NCI-H1092 (cell line): Measurements from ENCODE around the gene CCDC195.

Source experiments
- DNase-seq: peaks from one replicate; lab custom pipeline; 2025; lab: John Stamatoyannopoulos, UW

CCDC195 gene, protein sequence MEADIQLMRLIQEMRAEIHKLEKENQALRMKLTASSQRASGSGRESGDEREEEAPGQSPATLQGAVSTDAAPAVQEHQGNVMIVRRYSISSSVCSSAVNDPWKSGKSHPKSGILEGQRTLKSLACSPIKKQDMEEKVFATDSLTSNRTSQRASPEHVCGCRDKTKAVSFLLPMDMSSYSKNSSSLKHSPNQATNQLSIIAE

DNA sequence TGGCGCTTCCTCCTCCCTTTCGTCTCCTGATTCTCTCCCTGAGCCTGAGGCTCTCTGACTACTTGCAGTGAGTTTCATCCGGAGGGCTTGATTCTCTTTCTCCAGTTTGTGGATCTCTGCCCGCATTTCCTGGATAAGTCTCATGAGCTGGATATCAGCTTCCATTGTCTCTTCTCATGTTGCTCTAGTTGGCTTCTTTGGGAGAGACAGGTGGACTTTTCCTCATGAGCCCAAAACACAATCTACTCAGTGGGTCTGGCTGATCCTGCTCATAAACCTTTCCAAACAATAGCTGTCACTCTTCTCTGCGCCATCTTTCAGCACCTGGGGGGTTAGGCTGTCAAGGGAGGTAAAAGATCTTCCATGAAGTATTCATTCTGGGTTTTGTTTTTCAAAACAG is at the start of gene CCDC195:
TSS of gene CCDC195 (minus strand) at position 165 of the 400 bp plus-strand sequence. CDS start at position 165, 0 bp downstream.
- no peak for DNase-seq

DNA sequence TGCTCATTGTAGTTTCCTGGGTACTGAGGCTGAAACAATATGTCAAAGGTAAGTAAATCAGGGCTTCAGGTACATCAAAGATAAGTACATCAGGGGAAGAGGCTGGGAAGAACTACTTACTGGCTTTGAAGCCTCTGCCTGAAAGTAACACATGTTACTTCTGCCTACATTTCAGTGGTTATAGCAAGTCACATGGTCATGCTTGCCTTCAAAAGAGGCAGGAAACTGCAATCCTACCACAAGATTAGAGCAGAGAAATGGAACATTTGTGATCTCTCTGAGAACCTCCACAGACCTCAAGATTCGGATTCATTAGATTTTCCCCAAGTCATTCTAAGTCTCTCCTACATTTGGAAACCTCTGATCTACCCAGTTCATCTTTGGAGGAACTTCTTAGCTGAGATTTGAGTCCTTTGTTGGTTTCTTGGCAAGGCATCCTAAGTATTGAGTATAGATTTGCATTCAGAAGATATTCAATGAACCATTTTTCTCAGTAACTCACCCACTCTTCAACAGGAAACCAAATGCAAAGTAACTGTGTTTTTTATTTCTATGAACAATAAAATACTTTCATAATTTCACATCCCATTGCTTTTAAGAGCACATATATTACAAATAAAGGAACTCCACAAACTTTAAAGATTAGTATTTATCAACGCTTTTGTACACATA is 48.5 kb upstream of the CCDC195 start:
- no peak for DNase-seq

DNA sequence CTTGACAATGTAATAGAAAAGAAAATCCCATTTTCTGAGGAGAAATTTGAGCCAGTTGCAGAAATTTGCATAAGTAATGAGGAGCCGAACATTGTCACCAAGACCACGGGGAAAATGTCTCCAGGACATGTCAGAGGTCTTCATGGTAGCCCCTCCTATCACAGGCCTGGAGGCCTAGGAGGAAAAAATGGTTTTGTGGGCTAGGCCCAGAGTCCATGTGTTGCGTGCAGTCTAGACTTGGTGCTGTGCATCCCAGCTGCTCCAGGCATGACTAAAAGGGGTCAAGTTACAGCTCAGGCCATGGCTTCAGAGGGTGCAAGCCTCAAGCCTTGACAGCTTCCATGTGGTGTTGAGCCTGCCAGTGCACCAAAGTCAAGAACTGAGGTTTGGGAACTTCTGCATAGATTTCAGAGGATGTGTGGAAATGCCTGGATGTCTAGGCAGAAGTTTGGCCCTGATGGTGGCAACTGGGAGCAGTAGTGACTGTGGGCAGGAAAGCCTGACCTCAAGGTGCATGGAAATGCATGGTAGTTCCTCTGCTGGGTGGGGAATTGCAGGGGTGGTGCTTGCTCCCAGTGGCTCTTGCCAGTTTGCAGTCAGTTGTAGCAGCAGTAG is 41.9 kb upstream of the CCDC195 start:
- DNase-seq: no peak

DNA sequence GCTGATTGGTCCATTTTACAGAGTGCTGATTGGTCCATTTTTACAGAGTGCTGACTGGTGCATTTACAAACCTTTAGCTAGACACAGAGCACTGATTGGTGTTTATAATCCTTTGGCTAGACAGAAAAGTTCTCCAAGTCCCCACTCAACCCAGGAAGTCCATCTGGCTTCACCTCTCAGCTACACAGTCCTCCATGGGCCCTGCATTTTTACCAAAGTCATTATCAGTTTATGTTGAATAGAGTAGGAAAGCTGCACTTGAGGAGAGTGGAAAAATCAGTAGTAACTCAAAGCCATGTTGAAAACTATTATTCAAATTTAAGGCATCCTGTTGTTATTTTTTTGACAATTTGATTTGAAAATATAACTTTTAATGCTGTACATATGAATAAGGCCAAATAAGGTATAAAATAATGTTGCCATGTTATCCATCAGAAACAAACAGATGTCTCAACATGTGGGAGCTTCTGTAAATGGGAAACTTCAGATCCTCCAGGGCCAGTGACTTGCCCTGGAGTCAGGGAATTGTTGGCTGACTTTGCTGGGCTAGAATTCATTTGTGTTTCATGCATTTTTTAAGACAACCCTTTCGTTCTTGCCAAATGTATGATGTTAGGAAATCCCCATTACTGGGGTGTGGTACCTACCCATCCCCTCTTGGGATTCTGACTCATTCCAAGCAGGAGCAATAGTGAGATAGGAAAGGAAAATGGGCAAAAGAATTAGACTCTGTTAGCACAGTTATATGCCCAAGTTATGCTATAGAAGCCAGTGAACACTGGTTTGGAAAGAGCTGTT is 37.8 kb upstream of the CCDC195 start:
- no peak for DNase-seq

DNA sequence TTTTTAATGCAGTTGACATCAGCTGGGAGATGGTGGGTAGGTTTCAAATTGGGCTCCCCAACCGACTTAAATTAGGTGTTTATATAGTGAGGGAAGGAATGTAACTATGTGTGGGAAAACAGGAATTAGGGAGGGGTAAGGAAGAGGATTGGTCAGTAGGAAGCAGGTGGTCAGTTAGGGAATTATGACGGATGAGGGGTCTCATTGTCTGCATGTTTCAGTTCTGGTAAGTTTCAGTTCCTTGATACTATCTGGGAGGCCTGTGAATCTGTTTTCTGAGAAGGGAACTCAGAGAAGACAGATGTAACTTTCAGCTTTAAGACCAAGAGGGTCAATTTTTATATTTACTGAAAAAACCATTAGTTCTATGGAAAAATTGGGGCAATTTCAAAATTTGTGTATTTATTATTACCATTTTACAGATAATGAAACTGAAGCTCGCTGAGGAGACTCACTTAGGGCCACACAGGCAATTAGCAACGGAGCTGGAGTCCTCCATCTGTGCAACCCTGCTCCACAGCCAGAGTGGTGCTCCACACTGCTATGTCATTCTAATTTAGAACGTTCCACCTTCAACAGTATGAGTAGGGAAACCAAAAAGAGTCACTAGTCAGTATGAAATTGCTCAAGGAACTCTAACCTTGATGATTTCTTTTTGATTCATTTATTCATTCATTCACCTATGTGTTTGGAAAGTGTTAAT is 36.0 kb upstream of the CCDC195 start:
- DNase-seq: no peak

DNA sequence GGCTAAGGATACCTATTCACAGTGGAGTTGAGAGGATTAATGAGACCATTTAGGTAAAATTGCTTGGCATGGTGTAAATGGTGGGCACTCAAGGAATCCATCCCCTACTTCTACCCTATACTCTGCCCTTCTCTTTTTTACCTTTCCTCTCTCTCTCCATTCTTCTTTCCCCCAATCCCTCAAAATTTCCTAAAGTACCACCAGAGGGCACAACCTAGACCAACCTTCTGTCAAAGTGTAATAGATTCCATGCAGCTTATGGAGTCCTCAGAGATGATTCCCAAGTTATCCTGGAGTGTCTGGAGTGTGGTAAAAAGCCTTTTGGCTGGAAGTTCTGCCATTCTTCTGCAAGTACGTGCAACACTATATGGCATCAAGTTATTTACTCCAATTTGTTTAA is 33.0 kb upstream of the CCDC195 start:
- no peak for DNase-seq

DNA sequence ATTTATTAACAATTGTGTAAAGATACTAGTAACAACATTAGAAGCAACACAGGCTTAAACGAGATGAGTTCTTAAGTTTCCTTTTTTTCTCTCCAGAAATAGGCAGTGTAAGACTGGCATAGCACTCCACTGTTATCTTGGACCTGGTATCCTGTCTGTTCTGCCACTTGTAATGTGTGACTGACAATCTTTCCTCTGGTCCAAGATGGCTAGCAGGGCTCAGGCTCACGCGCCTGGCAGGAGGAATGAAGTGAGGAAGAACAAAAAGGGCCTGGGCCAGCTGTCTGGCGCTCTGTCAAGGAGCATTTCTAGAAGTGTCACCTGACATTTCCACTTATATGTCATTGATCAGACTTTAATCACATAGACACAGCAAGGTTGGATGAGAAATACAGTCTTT is 31.6 kb upstream of the CCDC195 start:
- no peak for DNase-seq

DNA sequence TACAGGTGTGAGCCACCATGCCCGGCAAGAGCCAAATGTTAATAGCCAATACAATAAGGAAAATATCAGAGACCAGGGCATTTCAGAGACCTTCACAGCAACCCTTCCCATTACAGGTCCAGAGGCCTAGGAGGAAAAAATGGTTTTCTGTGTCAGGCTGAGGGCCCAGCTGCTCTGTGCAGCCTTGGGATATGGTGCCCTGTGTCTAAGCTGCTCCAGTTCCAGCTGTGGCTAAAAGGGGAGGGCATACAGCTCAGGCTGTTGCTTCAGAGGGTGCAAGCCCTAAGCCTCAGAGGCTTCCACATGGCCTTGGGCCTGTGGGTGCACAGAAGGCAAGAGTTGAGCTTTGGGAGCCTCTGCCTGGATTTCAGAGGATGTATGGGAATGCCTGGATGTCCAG is 20.1 kb upstream of the CCDC195 start:
- DNase-seq: no peak

DNA sequence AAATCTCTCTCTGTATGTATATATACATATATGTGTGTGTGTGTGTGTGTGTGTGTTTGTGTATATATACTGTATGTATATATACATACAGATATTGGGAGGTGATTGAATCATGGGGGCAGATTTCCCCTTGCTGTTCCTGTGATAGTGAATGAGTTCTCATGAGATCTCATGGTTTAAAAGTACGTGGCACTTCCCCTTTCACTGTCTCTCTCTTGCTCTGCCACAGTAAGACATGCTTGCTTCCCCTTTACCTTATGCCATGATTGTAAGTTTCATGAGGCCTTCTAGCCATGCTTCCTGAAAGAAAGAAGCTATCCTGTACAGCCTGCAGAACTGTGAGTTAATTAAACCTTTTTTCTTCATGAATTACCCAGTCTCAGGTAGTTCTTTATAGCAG is 18.8 kb upstream of the CCDC195 start:
- no peak for DNase-seq

DNA sequence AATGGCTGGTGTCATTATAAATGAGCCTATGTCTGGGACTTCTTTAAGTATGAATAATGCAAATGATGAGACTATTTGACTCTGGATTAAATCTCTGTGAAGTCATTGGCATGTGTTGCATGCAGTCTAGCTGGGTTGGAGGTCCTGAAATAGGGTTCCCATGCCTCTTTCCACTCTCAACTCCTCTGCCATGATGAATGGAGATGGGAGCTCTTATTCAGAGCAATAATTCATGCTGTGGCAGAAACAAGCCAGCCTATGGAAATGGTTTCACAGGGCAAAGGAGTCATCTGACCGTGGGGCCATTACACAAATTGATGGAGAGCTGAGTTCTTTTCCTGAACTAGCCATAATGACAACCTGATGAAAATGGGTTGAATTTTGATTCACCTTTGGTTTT is 15.5 kb upstream of the CCDC195 start:
- DNase-seq: no peak

DNA sequence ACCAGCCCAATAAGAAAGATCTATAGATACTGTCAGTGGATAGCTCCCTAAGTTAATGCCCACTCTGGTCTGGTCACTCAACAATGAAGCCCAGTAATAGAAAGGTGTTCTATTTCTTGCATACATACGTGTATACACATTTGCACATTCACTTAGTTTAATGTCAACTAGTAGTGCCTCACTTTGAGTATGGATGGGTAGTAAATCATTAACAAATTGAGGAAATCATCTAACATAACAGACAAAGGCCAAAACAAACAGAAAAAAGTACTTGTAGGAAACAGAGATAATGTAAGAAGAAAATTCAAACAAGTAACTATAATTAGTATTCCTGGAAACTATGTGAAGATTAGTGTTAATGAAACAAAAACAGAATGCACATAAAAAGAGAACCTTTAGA is 13.3 kb upstream of the CCDC195 start:
- no peak for DNase-seq

DNA sequence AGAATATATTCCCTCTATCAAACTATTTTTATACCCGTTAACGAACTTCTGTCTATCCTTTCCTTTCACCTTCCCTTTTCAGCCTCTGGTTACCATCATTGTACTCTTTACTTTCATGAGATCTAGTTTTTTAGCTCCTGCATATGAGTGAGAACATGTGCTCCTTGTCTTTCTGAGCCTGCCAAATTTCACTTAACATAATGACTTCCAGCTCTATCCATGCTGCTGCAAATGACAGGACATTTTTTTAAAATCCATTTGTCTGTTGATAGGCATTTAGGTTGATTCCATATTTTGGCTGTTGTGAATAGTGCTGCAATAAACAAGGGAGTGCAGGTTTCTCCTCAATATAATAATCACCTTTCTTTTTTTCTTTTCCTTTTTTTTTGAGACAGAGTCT is 8.2 kb upstream of the CCDC195 start:
- no peak for DNase-seq

DNA sequence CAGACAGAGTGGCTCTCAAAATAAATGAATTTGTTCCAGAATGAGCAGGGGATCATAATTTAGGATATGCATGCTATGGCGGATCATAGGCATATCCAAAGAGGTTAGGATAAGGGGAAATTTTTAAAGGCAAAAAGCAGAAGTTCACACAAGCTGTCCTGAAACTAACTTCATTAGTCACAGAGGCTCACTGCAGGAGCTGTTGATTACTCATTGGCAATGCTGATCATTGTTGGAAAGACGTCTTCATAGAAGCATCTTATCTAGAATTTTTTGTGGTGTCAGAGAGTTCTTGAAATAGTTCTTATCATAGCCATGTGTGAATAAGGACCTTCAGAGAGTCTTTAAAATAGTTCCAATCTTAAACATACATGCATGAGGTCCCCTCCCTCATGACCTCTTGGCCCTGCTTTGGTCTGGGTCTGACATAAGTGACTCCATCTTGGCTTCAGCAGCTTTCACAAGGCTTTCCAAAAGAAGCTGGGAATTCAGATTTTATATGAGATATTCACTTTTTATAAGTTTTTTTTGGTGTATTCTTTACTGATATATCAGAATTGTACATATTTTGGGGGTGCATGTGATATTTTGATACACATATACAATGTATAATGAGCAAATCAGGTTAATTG is 7.5 kb upstream of the CCDC195 start:
- no peak for DNase-seq

DNA sequence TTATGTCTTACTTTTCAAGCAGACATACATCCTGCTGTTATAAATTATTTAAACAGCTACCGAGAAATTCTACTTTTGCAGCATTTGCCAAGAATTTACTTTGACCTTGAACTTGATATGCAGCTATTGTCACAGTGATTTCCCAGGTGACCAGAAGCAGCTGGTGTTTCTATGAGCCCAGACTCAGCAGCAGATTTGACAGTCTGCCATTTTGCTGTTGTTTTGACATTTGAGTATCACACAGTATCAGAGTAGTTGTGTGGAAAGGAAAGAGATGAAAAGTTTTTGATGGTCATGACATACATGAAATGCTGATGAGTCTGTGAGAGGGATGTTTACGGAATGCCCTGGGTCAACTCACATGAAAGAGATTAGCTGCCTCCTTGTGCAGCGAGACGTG is 6.6 kb upstream of the CCDC195 start:
- peak; percentile 16 for DNase-seq

DNA sequence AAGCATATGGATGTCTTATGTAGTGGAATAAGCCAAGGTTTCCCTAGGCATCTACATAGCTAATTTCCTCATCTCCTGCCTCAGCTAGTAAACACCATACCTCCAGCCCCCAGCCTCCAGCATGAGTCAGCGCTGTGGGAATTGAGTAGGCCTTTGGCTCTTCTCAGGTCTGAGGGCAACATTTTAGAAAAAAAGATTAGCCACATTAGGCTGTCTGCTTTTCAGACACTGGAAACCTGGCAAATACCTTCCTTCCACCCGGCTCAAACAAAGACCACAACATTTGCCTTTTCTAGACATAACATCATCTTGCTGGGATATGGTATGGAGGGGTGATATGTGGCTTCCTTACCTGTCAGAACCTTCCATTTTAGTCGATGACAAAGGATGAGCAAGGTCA is 6.1 kb upstream of the CCDC195 start:
- no peak for DNase-seq

DNA sequence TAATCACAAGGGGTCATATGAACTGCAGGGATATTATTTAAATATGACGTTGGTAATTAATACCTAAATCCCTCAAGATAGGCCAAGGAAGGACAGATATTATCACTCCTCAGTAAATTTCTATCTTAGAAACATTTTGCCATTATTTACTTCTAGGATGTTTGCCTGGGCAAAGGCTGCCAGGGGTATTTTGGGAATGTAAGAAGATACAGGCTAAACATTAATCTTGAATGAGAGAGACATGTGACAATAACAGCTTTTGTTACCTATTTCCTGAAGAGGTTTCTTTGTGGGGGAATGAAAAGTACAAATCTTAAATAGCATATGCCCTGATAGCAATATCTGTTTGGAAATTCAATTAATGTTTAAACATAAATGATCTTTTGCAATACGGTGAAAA is 756 bp upstream of the CCDC195 start:
- no peak for DNase-seq

DNA sequence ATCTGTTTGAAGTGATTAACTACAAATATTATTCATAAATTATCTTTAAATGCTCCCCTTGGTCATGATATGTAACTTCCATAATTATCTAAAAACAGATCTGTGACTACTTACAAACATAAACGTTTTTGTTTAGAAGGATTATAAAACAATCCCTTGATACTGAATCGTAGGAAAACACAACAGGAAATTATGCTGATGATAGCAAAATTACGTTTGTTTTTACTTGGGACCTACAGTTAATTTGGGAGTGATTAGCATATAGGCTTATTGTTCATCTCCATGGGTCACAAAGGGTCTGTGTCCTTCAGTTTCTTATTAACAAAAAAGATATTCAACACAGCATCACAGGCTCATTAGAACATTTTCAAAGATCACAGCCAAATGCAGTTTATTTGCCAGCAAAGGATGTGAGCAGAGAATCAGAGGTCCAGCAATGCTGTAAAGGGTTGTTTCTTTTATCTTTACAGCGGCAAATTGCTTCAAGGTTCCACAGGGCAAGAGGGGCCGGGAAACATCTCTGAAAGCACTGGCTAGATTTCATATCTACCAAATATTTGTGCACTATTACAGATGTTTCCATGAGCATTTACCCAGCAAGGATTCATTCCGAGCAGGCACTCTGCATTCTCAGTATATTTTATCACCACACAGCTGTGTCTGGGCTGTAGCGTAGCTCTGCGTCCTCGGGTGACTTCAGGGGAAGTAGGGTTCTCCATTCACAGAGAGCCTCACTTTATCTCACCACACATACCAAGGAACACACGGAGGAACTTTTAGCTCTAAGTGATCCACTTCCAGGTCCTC is 4.1 kb downstream of the CCDC195 start:
- DNase-seq: no peak

DNA sequence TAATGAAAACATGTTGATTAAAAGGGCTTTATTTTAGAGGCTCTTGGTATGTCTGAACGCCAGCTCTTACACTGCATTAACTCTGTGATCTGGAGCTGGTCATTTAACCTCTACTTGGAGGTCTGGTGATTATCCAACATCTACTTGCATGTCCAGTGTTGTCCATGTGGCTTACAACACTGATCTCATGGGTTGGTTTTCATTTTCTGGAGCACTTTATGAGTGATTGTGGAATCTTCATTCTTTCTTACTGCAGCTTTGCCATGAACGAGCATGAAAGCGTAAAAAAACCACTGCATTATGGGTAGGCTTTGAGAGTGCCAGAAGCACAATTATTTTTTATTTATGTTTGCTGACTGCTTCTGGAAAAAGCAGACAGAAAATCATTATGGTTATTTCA is 4.8 kb downstream of the CCDC195 start:
- DNase-seq: no peak

DNA sequence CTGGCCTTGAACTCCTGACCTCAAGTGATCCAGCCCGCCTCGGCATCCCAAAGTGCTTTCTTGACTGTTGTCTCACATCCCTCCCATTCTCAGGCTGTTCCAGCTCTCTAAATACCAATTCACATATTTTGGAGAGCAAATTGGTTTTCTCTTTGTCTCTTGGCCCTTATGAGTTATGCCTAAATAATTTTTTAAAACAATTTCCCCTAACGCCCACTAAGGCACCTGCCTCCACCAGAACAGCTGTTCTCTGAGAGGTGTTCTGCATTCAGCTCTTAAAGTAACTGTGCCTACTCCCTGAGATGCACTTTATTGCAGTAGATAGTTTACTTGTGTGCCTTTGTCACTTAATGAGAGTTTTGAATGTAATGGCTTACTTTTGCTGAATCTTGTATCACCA is 6.9 kb downstream of the CCDC195 start:
- no peak for DNase-seq

DNA sequence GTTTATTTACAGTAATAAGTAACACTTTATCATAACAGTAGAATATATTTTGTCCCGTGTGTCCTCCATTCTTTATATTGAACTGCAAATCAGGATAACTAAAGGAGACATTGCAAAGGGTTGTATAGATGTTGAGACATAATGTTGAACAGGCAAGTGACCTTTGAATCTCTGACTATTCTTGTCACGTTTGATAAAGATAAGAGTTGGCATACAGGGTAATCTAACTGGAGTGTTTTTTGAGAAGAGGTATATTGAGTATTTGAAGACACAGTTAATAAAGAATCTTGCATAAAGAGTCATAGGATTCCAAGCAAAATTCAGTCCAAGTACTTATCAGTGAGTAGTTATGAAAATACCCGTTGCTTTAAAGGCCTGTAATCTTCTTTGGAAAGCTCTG is 21.7 kb downstream of the CCDC195 start:
- DNase-seq: no peak

DNA sequence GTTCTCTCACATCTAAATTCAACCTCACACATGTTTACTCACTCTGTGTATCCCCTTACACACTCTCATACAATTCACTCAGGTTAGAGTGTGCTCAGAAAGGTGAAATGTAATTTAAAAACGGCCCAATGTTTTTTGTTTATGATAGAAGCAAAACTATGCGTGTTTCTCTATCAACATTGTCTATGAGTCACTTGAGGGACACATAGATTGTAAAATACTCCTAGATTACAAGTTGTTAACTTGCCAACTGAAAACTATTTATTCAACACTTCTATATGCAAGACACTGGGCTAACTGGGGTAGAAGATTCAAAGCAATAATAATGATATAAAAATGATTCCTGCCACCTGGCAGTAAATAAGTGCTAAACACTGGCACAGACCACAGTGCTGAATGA is 24.6 kb downstream of the CCDC195 start:
- DNase-seq: no peak
